ENCODE results near the gene ZSCAN20.

Gene ZSCAN20

DNA sequence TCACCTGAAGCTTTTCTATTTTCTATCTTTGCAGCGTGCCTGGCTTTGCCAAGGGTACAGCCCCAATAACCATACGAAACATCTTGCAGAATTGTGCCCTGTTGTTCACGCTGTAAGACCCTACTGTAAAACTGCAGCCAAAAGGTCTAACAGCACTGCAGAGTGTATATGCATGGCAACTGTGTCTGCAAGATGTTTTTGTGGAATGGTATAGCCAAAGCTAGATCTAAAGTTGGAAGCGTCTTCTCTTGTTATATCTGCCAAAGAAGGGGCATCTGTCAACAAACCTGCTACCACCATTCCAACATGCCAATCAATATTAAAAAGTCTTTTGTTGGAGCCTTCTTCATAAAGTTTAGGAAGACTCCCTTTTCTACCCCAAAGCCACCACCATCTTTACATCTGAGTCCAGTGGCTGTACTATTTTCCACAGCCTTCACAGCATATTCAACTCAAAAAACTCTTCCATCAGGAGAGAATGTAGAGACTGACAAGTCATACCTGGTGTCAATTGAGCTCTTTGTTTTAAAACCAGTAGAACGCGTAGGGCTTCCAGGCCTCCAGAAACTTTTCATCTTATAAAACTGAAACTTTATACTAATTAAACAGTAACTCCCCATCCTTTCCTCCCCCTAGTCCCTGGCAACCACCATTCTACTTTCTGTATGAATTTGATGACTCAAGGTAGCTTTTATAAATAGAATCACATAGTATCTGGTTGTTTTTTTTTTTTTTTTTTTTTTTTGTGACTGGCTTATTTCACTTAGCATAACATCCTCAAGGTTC is 40.0 kb downstream of the ZSCAN20 start:
- H3K4me3 ChIP-seq (ENCODE audit: control insufficient read depth, low read depth, low read length) = no peak overlapping the region
- no peak for DNase-seq (ENCODE audit: low read depth)
- TF ChIP-seq, protein P1, sequence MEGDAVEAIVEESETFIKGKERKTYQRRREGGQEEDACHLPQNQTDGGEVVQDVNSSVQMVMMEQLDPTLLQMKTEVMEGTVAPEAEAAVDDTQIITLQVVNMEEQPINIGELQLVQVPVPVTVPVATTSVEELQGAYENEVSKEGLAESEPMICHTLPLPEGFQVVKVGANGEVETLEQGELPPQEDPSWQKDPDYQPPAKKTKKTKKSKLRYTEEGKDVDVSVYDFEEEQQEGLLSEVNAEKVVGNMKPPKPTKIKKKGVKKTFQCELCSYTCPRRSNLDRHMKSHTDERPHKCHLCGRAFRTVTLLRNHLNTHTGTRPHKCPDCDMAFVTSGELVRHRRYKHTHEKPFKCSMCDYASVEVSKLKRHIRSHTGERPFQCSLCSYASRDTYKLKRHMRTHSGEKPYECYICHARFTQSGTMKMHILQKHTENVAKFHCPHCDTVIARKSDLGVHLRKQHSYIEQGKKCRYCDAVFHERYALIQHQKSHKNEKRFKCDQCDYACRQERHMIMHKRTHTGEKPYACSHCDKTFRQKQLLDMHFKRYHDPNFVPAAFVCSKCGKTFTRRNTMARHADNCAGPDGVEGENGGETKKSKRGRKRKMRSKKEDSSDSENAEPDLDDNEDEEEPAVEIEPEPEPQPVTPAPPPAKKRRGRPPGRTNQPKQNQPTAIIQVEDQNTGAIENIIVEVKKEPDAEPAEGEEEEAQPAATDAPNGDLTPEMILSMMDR (IDR thresholded peaks at IDR 0.05; ENCODE audit: control insufficient read depth, insufficient read depth, low read depth, low read length, missing control alignments) = no peak

DNA sequence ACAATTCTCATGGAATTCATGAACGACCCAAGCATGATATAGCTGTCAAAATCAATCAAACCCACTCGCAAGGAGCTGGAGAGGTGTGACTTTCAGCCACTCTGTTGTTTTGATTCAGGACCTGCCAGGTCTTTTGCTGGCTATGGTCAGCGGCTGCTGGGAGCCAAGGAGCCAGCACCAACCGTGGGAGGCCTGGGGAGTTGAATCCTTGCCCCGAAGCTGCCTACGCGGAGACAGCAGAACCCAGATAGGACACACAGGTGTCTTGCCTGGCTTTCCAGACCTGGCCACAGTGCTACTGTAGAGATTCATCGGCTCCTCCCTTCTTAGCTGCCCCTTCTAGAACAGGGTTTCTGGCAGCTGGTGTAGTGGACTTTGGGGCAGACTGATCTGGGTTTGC is 42.7 kb downstream of the ZSCAN20 start:
- no peak overlapping the region for H3K4me3 ChIP-seq (ENCODE audit: control insufficient read depth, low read depth, low read length)
- TF ChIP-seq, protein P1 (IDR thresholded peaks at IDR 0.05; ENCODE audit: control insufficient read depth, insufficient read depth, low read depth, low read length, missing control alignments) = no peak
- DNase-seq (ENCODE audit: low read depth) = no peak

DNA sequence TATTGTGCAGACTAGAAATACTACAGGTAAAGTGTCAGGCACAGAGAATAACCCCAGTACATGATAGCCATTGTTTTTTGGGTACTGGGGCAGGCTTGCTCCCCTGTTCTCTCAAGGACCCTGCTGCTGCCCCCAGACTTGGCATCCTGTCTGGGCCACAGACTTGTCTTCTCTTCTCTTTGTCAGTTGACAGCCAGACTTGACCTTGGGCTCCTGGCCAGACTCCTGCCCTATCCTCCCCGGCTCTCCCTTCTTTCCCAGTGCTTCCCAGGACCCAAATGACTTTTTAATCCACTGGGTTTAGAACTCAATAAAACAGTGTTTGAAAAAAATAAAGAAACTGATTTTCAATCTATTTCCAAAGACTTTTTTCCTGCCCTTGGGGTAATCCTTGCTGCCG is 43.2 kb downstream of the ZSCAN20 start:
- DNase-seq (ENCODE audit: low read depth) = no peak
- TF ChIP-seq, protein P1 (IDR thresholded peaks at IDR 0.05; ENCODE audit: control insufficient read depth, insufficient read depth, low read depth, low read length, missing control alignments) = no peak
- H3K4me3 ChIP-seq (ENCODE audit: control insufficient read depth, low read depth, low read length) = no peak overlapping the region

DNA sequence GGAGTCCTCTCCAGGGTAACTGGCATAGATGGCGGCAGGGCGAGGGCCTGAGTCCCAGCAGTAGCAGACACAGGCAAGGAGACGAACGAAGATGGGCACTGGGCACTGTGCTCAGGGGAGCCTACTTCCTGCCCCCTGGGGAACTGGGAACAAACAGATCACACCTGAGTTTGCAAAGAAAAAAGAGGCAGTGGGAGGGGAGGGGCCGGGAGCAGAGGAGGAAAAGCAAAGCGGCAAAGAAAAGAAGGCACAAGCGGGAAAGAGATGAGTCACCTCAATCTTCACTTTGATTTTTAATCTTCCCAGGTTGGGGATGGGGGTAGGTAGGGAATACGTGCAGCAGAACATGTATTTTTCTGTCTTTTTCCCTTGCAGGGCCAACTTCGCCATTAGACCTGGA is 44.0 kb downstream of the ZSCAN20 start:
- H3K4me3 ChIP-seq (ENCODE audit: control insufficient read depth, low read depth, low read length) = no peak overlapping the region
- no peak for DNase-seq (ENCODE audit: low read depth)
- TF ChIP-seq, protein P1 (IDR thresholded peaks at IDR 0.05; ENCODE audit: control insufficient read depth, insufficient read depth, low read depth, low read length, missing control alignments) = no peak

DNA sequence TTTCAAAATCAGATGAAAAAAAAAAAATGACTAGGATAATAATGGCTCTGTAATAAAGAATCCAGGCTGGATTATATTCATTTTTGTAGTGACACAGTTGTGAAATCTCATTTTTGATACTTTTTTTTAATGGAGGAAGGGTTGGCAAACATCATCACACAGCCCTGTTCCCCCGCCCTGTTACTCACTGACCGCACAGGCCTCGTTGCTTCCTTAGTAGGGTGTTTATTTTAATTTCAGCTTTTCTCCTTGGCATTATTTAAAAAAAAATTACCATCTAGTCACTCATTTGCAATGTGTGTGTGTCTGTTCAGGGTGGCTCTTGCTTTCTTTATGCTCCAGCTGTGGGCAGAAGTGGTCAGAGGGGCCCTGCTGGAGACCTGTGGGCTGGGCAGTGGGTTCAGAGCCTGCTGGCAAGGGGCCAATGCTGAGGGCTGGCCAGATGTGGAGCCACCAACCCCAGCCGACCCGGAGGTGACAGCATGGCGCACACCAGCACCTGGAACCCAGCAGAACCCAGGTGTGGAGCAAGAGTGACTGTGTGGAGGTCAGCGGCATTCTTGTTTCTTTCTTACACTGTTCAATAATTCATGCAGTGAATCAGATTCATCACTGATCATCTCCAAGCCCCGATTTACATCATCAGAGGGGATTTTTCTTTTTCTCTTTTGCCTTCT is 44.6 kb downstream of the ZSCAN20 start:
- H3K4me3 ChIP-seq (ENCODE audit: control insufficient read depth, low read depth, low read length) = no peak overlapping the region
- DNase-seq (ENCODE audit: low read depth) = no peak
- TF ChIP-seq, protein P1 (IDR thresholded peaks at IDR 0.05; ENCODE audit: control insufficient read depth, insufficient read depth, low read depth, low read length, missing control alignments) = no peak

DNA sequence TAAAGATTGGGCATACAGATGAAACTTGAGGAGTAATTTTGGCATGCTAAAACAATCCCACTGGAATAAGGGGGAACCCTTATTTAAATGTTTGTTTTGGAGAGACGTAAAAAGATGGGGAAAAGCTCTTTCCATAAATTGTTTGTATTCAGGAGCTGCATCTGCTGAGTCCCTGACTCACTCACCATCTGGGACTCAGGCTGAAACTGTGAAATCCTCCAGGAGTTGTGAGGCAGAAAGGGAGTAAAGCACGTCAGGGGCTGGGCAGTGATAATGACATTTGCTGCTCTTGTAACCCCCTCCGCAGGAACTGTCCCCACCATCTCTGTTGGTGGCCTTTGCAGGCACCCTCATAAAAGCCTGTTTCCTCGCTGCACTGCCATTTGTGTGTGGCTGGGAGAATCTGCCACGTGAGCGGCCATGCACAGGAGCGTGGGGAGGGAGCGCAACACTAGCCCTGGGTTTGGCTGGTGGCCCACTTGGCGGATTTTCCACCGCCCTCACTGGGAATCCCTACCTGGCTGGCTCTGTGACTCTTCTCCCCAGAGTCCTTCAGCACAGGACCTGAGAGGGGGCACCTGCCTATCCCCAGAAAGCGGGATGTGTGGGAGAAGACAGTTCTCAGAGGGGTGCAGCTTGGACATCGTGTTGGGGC is 45.3 kb downstream of the ZSCAN20 start:
- DNase-seq (ENCODE audit: low read depth) = no peak
- TF ChIP-seq, protein P1 (IDR thresholded peaks at IDR 0.05; ENCODE audit: control insufficient read depth, insufficient read depth, low read depth, low read length, missing control alignments) = no peak
- H3K4me3 ChIP-seq (ENCODE audit: control insufficient read depth, low read depth, low read length) = no peak overlapping the region
